Astrocyte (in vitro differentiated cells and primary cell): Measurements from ENCODE around the gene SREBF1.

Source experiments
- CTCF ChIP-seq: IDR thresholded peaks from 2 replicates; pipeline ENCODE4 v1.5.1; 2011; ENCODE audit warnings: low read depth, mild to moderate bottlenecking, inconsistent platforms, low read length, moderate library complexity; ENCODE audit not compliant: insufficient read depth
- EZH2 ChIP-seq: IDR thresholded peaks from 2 replicates; pipeline ENCODE4 v1.6.1; 2012; ENCODE audit warnings: mild to moderate bottlenecking, low read length, inconsistent platforms; ENCODE audit not compliant: insufficient read depth

- no peak for TF ChIP-seq CTCF
- TF ChIP-seq EZH2, result no peak
Measured at GRCh38 chr17:17842111-17842876, 5.5 kb upstream of the SREBF1 start.
